ENCODE measurements around the gene PTGDR2.

PTGDR2 gene

GRCh38 chr11:60847896-60848295 is 7.9 kb downstream of the PTGDR2 start:
- no peak overlapping the region for H3K4me3 ChIP-seq (ENCODE audit: low read length)
- no peak for DNase-seq (ENCODE audit: low read depth, low spot score)

DNA sequence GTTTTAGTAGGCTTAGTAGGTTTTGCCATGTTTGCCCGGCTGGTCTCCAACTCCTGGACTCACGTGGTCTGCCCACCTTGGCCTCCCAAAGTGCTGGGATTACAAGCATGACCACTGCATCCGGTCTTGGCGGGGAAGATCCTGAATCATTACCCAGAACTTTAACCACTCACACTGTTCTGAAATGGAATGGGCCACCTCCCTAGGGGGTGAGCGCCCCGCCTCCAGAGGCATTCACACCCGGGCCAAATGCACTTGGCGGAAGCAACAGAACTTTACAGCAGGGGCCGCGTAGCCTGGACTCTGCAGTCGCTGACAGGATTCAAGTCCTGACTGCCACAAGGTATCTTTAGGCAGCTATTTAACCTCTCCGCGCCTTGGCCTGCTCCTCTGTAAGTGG is 8.5 kb downstream of the PTGDR2 start:
- DNase-seq (ENCODE audit: low read depth, low spot score) = no peak
- no peak overlapping the region for H3K4me3 ChIP-seq (ENCODE audit: low read length)

DNA sequence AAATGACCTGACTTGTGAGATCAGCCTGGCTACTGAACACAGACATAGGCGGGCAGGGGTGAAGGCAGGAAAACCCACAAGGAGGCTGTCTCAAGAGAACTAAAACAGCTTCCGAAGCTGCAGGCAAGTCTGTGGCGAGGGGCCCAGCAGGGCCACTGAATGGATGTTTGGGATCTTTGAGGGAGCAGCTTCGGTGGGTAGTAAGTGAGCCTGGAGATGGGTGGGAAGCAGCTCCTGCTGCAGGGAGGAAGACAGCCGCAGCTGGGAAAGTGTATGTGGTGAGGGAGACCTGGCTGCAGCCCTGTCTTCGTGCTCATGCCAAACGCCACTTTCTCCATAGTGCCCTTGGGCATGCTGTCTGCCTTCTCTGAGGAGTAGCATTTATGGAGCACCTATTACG is 10.4 kb downstream of the PTGDR2 start:
- no peak for DNase-seq (ENCODE audit: low read depth, low spot score)
- H3K4me3 ChIP-seq (ENCODE audit: low read length) = no peak overlapping the region

- no peak overlapping the region for H3K4me3 ChIP-seq (ENCODE audit: low read length)
- DNase-seq (ENCODE audit: low read depth, low spot score) = no peak
Measured at GRCh38 chr11:60844870-60845221, 10.9 kb downstream of the PTGDR2 start.

DNA sequence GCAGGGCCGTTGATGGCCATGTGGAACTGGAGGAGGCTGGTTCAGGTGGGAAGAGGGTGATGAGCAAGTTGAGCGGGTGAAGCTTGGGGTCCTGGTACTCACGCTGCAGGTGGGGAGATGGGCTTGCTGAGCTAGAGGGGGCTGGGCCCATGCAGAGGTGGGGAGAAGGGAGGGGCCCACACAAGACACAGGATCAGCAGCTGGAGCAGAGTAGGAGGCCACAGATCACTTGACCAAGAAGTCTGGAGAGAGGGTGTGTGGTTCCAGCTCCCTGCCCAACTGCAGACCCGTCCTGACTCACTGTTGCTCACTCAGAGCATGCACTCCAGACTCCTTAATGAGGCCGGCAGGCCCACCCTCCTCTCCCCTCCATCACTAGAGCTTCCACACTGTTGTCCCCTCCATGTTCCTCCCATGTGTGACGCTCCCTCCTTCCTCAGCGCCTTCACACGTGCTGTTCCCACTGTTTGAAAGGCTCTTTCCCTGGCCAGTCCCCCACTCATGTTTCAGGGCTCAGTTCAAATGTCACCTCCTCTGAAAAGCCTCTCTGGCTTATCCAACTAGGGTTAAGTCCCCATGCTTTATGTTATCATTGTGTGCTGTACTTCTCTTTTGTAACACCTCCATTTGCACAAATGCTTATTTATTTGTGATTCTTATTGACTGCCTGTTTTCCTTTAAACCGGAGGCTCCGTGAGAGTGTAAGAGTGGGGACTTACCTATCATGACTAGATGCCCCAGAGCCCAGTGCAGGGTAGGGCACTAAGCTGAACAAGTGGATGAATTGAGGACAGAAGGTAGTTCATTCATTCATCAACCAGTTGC is 11.5 kb downstream of the PTGDR2 start:
- H3K4me3 ChIP-seq (ENCODE audit: low read length) = peak overlapping the region; percentile 94

GRCh38 chr11:60842668-60843600 is 12.8 kb downstream of the PTGDR2 start:
- no peak for DNase-seq (ENCODE audit: low read depth, low spot score)
- H3K4me3 ChIP-seq (ENCODE audit: low read length) = peak overlapping the region; percentile 94

More for the DNA sequence above, 11.5 kb downstream of the PTGDR2 start:
- DNase-seq (ENCODE audit: low read depth, low spot score) = no peak

- H3K4me3 ChIP-seq (ENCODE audit: low read length) = peak within 1 kb of the TSS; percentile 94
- DNase-seq (ENCODE audit: low read depth, low spot score) = peak; percentile 95
Measured at GRCh38 chr11:60841797-60842667, 13.7 kb downstream of the PTGDR2 start, which contains the start of gene CCDC86. TSS of gene CCDC86 (plus strand) at chr11:60842113. CDS start at chr11:60842125, 12 bp downstream.

GRCh38 chr11:60840470-60841430 is 15.0 kb downstream of the PTGDR2 start:
- no peak for DNase-seq (ENCODE audit: low read depth, low spot score)
- no peak overlapping the region for H3K4me3 ChIP-seq (ENCODE audit: low read length)

DNA sequence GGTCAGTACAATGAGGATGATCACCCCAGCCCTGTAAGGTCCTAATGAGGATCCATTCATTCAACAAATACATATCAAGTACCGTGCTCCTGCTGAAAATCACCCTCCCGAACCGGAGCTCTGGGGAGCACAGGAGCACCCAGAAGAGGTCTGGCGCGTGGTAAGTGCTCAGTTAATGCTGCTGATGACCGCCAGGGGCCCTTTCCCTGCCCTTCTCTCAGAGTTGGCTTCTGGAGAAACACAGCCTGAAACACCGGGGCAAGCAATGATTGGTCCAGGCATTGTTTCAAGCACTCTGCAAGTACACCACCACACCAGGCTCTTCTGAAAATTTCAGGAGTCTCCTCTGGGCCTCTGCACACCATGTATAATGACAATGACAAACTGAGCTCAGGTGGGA is 17.6 kb downstream of the PTGDR2 start:
- DNase-seq (ENCODE audit: low read depth, low spot score) = no peak
- no peak overlapping the region for H3K4me3 ChIP-seq (ENCODE audit: low read length)

GRCh38 chr11:60836866-60837515 is 18.8 kb downstream of the PTGDR2 start:
- no peak for DNase-seq (ENCODE audit: low read depth, low spot score)

GRCh38 chr11:60835534-60835846 is 20.3 kb downstream of the PTGDR2 start:
- DNase-seq (ENCODE audit: low read depth, low spot score) = no peak
- H3K4me3 ChIP-seq (ENCODE audit: low read length) = no peak overlapping the region

More at GRCh38 chr11:60836866-60837515, 18.8 kb downstream of the PTGDR2 start:
- no peak overlapping the region for H3K4me3 ChIP-seq (ENCODE audit: low read length)

DNA sequence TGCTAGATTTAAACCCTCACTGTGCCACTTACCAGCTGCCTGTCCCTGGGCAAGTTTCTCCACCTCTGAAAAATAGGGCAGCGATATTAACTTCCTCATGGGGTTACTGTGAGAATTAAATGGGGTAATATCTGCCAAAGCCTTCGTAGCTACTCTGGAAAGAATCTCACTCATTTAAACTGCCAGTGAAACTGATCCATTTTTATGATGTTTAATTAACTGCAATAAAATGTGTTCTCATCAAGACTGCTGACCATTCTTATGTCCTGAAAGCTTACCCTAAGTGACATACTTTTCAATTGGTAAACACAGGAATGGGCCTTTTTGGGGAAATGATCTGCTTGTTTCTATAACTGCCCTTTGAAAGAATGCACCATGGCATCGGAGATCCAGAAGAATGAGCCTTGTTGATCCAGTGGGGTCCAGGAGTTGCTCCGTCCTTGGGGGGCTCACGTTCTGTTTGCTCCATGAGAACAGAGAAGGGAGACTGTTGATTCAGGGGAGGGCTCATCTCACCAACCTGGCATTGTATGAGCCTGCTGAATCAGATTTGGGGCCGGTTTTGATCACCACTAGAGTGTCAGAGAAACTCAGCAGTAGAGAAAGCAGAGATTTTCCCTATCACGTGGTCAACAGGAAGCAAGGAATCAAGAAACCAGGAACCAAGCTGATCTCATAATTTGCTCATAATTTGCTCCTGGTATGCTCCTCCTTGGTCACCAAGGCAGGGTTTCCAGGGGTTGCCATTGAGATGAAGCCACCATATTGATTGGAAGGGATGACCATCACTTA is 20.8 kb downstream of the PTGDR2 start:
- no peak for DNase-seq (ENCODE audit: low read depth, low spot score)
- H3K4me3 ChIP-seq (ENCODE audit: low read length) = no peak overlapping the region

DNA sequence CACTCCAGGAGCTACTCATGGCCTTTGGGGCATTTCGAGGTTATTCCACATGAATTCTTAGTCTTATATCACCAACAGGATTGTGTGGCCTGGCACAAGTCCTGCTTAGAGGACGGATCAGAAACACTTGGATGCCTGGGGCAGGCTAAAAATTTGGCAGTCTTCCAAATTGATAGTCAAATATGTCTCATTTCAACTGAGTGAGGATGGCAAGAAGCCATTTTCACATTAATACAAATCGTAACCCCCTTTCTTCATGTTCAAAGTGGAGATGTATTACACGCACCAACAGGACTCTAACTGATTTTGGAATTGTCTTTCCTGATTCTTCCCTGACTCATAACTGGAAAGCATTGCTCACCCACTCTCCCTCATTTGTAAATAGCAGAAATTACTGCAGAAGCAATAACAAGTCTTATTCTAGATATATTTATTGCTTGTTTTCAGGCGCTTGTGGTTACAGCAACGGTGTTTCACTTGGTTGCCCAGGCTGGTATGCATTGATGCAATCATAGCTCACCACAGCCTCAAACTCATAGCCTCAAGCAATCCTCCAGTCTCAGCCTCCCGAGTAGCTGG is 24.2 kb downstream of the PTGDR2 start:
- H3K4me3 ChIP-seq (ENCODE audit: low read length) = no peak overlapping the region
- no peak for DNase-seq (ENCODE audit: low read depth, low spot score)

GRCh38 chr11:60831143-60831500 is 24.6 kb downstream of the PTGDR2 start:
- H3K4me3 ChIP-seq (ENCODE audit: low read length) = no peak overlapping the region
- peak; percentile 68 for DNase-seq (ENCODE audit: low read depth, low spot score)

GRCh38 chr11:60830478-60831142 is 25.1 kb downstream of the PTGDR2 start:
- no peak overlapping the region for H3K4me3 ChIP-seq (ENCODE audit: low read length)
- no peak for DNase-seq (ENCODE audit: low read depth, low spot score)

DNA sequence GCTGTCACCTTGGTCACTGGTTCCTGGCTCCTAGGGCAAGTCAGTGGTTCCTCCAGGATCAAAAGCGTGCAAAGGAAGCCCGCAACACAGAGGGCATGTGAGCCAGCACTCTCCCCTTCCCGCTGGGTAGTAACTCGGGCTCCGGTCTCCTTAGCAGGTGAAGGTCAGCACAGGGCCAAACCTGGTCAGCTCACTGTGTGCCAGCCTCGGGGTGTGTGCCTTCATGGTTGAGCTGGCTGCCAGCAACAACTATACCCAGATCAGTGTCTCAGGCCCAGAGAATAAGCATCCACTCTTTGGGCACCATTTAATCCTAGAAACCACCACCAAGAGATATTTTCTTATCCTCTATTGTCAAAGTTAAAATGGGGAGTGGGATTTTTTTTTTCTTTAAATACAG is 30.0 kb downstream of the PTGDR2 start:
- no peak for DNase-seq (ENCODE audit: low read depth, low spot score)
- no peak overlapping the region for H3K4me3 ChIP-seq (ENCODE audit: low read length)

All from Jurkat, Clone E6-1 (cell line).